Ovary (tissue), 3 donors: ENCODE data around the gene PLVAP.

Experiments used
- POLR2A ChIP-seq: fragments of 450-650 bp; IDR thresholded peaks from one replicate; pipeline ENCODE4 v1.6.1; 2017; ENCODE audit warnings: antibody characterized with exemption, mild to moderate bottlenecking, moderate library complexity
- TF ChIP-seq, protein P1 (sequence below), 3 donors: fragments of 450-650 bp in 2 of 3; fragments of 200-600 bp in 1 of 3; IDR thresholded peaks; one replicate each; pipeline versions ENCODE4 v1.5.1 to v1.8.0; 2016 to 2022; ENCODE audit warnings: antibody characterized with exemption in 3 of 3, mild to moderate bottlenecking in 1 of 3
- donor health status: DM: no; HTN: no; CAD: no.

DNA sequence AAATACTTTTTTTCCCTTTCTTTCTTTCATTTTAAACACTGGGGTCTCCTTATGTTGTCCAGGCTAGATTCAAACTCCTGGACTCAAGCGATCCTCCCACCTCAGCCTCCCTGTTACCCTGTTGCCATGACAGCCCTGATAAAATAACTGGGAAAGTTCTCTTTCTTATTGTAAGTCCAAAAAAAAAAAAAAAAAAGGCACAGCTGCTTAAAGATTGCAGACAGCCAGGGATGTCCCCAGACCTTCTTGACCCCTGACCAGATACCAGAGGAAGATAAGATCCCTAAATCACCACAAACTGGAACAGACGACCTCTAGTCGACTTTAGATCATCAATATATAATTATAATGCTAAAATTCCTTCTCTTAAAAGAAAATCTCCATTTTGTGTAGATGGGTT is 41.6 kb upstream of the PLVAP start:
- TF ChIP-seq, protein P1, sequence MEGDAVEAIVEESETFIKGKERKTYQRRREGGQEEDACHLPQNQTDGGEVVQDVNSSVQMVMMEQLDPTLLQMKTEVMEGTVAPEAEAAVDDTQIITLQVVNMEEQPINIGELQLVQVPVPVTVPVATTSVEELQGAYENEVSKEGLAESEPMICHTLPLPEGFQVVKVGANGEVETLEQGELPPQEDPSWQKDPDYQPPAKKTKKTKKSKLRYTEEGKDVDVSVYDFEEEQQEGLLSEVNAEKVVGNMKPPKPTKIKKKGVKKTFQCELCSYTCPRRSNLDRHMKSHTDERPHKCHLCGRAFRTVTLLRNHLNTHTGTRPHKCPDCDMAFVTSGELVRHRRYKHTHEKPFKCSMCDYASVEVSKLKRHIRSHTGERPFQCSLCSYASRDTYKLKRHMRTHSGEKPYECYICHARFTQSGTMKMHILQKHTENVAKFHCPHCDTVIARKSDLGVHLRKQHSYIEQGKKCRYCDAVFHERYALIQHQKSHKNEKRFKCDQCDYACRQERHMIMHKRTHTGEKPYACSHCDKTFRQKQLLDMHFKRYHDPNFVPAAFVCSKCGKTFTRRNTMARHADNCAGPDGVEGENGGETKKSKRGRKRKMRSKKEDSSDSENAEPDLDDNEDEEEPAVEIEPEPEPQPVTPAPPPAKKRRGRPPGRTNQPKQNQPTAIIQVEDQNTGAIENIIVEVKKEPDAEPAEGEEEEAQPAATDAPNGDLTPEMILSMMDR (IDR thresholded peaks at IDR 0.05), result no peak
- TF ChIP-seq POLR2A, result no peak
